AG09319 (cell line): ENCODE results near the gene IL18.
"Not testable (repeated sequence)": the region's sequence is repeated elsewhere in the genome, so short reads cannot be mapped to it uniquely, and the experiment has no call there.

ENCODE experiments used
- DNase-seq: peaks from one replicate; pipeline ENCODE4 v3.0.0-alpha.2; 2010; ENCODE audit warnings: low read depth; ENCODE audit errors: extremely low read depth
- TF ChIP-seq, protein P1 (sequence below): IDR thresholded peaks from 2 replicates; pipeline ENCODE4 v1.5.1; 2011; ENCODE audit warnings: low read depth, mild to moderate bottlenecking, inconsistent platforms, low read length, moderate library complexity

Gene IL18

DNA sequence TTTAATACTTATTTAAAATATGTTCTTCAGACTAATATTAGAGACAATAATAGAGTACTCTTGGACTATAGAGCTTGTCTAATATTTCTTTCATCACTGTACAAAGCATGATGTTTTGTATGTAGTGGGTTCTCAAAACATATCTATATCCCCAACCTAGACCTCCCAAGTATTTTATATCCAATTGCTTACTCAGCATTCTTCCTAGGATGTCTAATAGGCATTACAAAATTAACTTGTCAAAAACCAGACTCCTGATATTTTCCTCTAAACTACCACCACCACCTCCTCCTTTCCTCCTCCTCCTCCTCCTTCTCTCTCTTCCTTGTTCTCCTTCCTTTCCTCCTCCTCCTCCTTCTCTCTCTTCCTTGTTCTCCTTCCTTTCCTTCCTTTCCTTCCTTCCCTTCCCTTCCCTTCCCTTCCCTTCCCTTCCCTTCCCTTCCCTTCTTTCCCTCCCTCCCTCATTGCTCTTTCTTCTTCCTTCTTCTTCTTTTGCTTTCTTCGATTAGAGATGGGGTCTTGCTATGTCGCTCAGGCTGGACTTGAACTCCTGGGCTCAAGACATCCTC, 32.7 kb upstream of the IL18 start:
- no peak for DNase-seq
- TF ChIP-seq, protein P1, sequence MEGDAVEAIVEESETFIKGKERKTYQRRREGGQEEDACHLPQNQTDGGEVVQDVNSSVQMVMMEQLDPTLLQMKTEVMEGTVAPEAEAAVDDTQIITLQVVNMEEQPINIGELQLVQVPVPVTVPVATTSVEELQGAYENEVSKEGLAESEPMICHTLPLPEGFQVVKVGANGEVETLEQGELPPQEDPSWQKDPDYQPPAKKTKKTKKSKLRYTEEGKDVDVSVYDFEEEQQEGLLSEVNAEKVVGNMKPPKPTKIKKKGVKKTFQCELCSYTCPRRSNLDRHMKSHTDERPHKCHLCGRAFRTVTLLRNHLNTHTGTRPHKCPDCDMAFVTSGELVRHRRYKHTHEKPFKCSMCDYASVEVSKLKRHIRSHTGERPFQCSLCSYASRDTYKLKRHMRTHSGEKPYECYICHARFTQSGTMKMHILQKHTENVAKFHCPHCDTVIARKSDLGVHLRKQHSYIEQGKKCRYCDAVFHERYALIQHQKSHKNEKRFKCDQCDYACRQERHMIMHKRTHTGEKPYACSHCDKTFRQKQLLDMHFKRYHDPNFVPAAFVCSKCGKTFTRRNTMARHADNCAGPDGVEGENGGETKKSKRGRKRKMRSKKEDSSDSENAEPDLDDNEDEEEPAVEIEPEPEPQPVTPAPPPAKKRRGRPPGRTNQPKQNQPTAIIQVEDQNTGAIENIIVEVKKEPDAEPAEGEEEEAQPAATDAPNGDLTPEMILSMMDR, result no peak

DNA sequence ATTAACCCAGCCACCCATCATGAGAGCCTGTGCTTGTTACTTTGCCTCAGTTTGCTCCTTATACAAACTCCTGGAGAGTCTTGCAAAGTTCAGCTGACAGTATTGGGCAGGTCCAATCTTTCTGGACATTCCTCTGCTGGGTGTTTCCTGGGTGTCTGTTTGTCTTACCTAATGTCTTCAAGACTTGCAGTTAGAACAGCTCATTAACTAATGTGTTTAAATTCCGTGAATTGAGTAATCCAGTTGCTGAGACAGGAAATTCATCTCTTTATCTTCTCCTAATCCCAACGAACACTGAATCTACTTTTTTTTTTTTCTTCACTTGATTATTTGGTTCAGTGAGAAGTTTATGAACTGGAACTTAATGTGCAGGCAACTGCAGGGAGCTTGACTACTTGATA, 32.1 kb upstream of the IL18 start:
- peak; percentile 7 for DNase-seq
- TF ChIP-seq, protein P1, result no peak

DNA sequence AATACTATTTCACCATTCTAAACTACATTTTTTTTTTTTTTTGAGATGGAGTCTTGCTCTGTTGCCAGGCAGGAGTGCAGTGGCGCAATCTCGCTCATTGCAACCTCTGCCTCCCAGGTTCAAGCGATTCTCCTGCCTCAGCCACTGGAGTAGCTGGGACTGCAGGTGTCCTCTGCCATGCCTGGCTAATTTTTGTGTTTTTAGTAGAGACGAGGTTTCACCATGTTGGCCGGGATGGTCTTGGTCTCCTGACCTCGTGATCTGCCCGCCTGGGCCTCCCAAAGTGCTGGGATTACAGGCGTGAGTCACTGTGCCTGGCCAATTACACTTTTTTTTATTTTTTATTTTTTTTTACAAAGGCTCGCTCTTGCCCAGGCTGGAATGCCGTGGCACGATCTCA, 31.2 kb upstream of the IL18 start:
- DNase-seq, result not testable (repeated sequence)

DNA sequence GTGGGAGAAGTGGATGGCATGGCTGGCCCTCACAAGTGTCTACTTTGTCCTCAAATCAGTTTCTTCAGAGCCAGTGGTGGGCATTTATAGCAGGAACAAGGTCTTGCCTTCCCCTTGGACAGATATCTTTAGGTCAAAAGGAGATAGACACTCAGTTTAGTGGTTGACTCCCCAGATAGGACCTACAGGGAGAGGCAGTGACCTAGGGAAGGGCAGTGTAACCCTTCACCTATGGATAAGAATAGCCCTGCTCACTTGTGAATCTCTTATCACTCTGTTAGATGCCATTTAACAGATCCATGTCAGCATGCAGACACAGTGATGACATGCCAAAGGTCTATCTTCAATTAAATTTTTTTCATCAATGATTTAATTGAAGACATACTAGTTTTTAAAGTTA, 22.4 kb upstream of the IL18 start:
- DNase-seq, result no peak
- TF ChIP-seq, protein P1, result no peak

DNA sequence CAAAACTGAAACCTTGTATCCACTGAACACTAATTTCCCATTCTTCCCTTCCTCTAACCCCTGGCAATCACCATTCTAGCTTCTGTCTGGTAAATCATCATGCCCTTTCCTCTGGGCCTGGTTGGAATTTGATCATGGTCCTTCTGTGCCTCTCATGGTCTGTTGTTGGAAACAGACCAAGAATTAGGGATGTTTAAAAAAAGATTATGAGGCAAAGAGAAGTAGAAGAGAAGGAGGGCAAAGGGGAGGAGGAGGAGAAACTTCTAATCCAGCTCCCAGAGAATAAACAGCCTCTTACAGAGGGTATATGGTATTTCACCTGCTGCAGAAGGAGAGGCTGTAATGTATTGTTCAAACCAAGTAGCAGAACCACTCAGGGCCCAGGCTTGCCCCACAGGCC, 22.0 kb upstream of the IL18 start:
- DNase-seq, result no peak

DNA sequence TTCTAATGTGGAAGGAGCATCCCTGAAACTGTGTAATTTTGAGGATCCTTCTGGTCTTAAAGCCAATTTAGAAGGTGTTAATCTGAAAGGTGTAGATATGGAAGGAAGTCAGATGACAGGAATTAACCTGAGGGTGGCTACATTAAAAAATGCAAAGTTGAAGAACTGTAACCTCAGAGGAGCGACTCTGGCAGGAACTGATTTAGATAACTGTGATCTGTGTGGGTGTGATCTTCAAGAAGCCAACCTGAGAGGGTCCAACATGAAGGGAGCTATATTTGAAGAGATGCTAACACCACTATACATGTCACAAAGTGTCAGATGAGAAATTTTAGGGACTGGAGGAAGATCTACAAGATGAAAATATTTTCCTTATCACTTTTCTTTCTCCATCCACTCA, 19.0 kb upstream of the IL18 start:
- TF ChIP-seq, protein P1, result no peak
- no peak for DNase-seq

More for the DNA sequence above, 22.0 kb upstream of the IL18 start:
- TF ChIP-seq, protein P1, result no peak

DNA sequence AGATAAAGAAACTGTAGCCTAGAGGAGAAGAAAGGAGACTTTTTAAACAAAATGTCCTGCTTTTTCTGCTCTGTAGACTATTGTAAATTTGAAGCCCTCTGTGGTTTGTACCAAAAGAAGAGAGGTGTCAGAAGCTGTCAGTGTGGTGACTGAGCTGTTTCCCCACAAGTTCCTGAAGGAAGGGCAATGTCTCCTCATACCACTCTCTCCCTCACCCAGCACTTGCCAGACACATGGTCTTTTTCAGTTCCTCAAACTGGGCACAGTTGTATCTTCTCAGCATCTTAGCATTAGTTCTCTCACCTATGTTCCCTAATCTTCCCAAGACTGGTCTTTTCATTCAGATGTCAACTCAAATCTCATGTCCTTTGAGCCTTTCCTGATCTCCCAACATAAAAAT, 15.7 kb upstream of the IL18 start:
- DNase-seq, result no peak
- TF ChIP-seq, protein P1, result no peak

DNA sequence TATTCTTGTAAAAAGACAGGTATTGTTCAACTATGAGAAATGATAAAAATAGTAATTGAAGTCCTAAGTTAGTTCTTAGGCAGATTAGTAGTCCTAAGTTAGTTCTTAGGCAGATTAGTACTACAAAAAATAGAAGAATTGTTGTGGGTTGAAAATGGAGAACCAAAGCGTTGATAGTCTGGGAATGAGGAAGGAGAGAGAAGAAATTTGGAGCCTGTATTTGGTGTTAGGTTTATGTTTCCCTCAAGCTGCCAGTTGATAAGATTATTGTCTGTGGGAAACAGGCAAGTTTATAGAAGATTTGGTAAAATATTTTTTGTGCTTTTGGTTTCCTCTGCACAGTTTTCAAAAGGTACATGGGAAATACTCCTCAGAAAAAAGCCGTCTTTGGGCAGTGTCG, 15.0 kb upstream of the IL18 start:
- no peak for DNase-seq
- TF ChIP-seq, protein P1, result no peak
